K562 (cell line): ENCODE data around the gene LRRC9. TPM values are rescaled to one million over a fixed set of nuclear protein-coding genes. Genes with fewer than 3 reads are reported as not detected.

ENCODE experiments used
- CCNT2 ChIP-seq: IDR thresholded peaks from 2 replicates; pipeline ENCODE4 v1.6.1; 2011; ENCODE audit warnings: borderline replicate concordance, low read depth, mild to moderate bottlenecking, moderate library complexity, mixed read lengths, low read length; ENCODE audit not compliant: insufficient read length; ENCODE audit errors: extremely low read depth
- EZH2 ChIP-seq: IDR thresholded peaks from 2 replicates; pipeline ENCODE4 v1.6.1; 2012; ENCODE audit warnings: low read depth, mild to moderate bottlenecking, inconsistent platforms, low read length, borderline replicate concordance
- FOXA1 ChIP-seq: fragments of 450-650 bp; IDR thresholded peaks from 2 replicates; pipeline ENCODE4 v1.6.1; 2016; ENCODE audit warnings: mild to moderate bottlenecking, borderline replicate concordance
- HDAC1 ChIP-seq, 2 experiments: fragments of 450-650 bp; IDR thresholded peaks; 2 replicates each; pipeline ENCODE4 v1.6.1; 2016 to 2017; ENCODE audit warnings: inconsistent platforms in 1 of 2, mild to moderate bottlenecking in 1 of 2, moderate library complexity in 1 of 2
- JUN ChIP-seq, 2 experiments: sonication (generic) in 1 of 2; formaldehyde crosslinking in 1 of 2; IDR thresholded peaks; 2 replicates each; pipeline versions ENCODE4 v1.6.1 to v1.8.0; 2012 to 2022; ENCODE audit warnings: borderline replicate concordance in 2 of 2, mild to moderate bottlenecking in 2 of 2, improper control_type of control experiment in 1 of 2, low read depth in 1 of 2, low read length in 1 of 2, missing genetic modification reagents in 1 of 2
- MIER1 ChIP-seq: fragments of 450-650 bp; IDR thresholded peaks from 2 replicates; pipeline ENCODE4 v1.6.1; 2016; ENCODE audit warnings: antibody characterized with exemption, mild to moderate bottlenecking, low read depth
- NUFIP1 ChIP-seq: fragments of 450-650 bp; IDR thresholded peaks from 2 replicates; pipeline ENCODE4 v1.6.1; 2018; ENCODE audit not compliant: partially characterized antibody
- PTTG1 ChIP-seq: fragments of 450-650 bp; IDR thresholded peaks from 2 replicates; pipeline ENCODE4 v1.6.1; 2016; ENCODE audit warnings: low read depth, mild to moderate bottlenecking, missing genetic modification characterization, missing compliant biosample characterization
- SIX5 ChIP-seq, 2 experiments: IDR thresholded peaks; 2 replicates each; pipeline ENCODE4 v1.6.1; 2011; ENCODE audit warnings: low read length in 2 of 2, borderline replicate concordance in 1 of 2, low read depth in 1 of 2, mild to moderate bottlenecking in 1 of 2, moderate library complexity in 1 of 2; ENCODE audit not compliant: insufficient read depth in 1 of 2
- SMAD4 ChIP-seq: fragments of 250-450 bp; sonication (Bioruptor Pico); conservative IDR thresholded peaks from 2 replicates; pipeline ENCODE4 v1.8.0; 2021; ENCODE audit warnings: inconsistent platforms, mild to moderate bottlenecking, moderate library complexity
- SMARCE1 ChIP-seq: fragments of 450-650 bp; IDR thresholded peaks from 2 replicates; pipeline ENCODE4 v1.7.1; 2016; ENCODE audit warnings: mild to moderate bottlenecking
- ZBTB8A ChIP-seq: fragments of 450-650 bp; IDR thresholded peaks from 2 replicates; pipeline ENCODE4 v1.6.1; 2018; ENCODE audit warnings: mild to moderate bottlenecking, moderate library complexity; ENCODE audit not compliant: partially characterized antibody
- polyA plus RNA-seq, 8 experiments: library from polyadenylated mRNA; depleted of rRNA in 4 of 8; stranded (reverse) in 5 of 8; unstranded in 3 of 8; fragments of >200 nt; fragmentation: Nextera tagmentation in 2 of 8; fragmentation: Illumina TruSeq in 1 of 8; extraction: Ambion mirVana in 2 of 8; extraction: Trizol in 1 of 8; gene quantifications; 2 replicates each; pipeline versions ENCODE4 v1.2.1 to v1.2.3, GENCODE V29; 2011 to 2014; ENCODE audit warnings: inconsistent platforms in 1 of 8, missing spikeins in 1 of 8
- total RNA-seq, 7 experiments: library from RNA; depleted of rRNA in 6 of 7; stranded (reverse); fragments of >200 nt in 6 of 7; fragmentation: Illumina TruSeq in 2 of 7; extraction: Trizol in 2 of 7; gene quantifications; 2 replicates each; pipeline versions ENCODE4 v1.2.1 to v1.2.3, GENCODE V29; 2011 to 2021; ENCODE audit warnings: low replicate concordance in 1 of 7
- TF ChIP-seq, protein P1 (sequence below): fragments of 250-450 bp; sonication (Bioruptor Pico); IDR thresholded peaks from 2 replicates; pipeline ENCODE4 v1.8.0; 2021; ENCODE audit warnings: mild to moderate bottlenecking, moderate library complexity
- TF ChIP-seq, protein P2 (sequence below): fragments of 250-450 bp; sonication (Bioruptor Pico); IDR thresholded peaks from 2 replicates; pipeline ENCODE4 v1.5.0; 2021; ENCODE audit warnings: mild to moderate bottlenecking, moderate library complexity
- TF ChIP-seq, protein P3 (sequence below): fragments of 250-450 bp; sonication (Bioruptor Pico); IDR thresholded peaks from 2 replicates; pipeline ENCODE4 v1.5.1; 2021; ENCODE audit warnings: mild to moderate bottlenecking
- TF ChIP-seq, protein P4 (sequence below): fragments of 450-650 bp; formaldehyde crosslinking; IDR thresholded peaks from 2 replicates; pipeline ENCODE4 v1.4.0; 2020; ENCODE audit warnings: mild to moderate bottlenecking

Gene LRRC9
- total and polyA plus RNA-seq, 9 of the 15 experiments (the other 6 are each of a cell fraction or from before 2014, with no cell fraction given): not detected

DNA sequence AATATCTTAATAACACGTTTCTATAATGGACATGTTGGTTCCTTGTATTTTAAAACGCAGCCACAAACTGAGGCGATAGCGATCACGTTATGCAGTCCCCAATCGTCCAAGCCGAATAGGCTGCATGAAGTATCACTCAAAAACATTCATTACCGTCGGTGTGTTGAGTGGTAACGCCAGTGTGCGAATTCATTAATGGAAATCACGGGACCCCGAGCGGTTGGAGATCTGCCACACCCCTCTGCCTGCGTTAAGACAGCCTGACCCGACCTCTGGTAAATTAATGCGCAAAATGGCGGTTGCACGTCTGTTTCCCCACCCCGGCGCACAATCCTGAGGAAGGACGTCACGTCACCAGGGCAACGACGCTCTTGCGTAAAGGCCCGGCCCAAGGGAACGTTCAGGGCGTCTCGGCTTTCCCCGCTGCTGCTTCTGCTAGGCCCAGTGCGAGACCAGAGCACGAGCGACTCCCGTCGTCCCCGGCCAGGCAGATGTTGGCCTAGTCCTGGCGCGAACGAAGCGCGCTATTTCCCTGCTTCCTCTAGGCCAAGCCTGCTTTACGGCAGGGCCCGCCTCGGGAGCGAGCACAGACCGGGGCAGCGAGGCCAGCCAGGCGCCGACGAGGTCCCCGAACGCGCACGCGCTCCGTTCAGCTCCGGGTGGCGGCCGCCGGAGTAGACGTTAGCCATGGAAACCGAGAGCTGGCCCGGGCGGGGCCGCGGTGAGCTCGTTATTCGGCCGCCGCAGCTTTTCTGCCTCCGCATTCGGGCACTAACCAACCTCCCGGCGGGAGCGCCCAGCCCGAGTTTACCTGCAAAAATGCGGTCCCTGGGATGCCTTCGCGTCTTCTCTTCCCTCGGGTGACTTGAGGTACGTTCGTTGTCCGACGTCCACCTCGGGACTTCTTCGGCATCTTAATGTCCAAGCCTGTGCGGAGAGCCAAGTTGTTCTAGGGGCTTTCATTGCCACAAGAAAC is 171.9 kb downstream of the LRRC9 start, which contains the start of gene PCNX4 (continued):
- TF ChIP-seq JUN (IDR thresholded peaks at IDR 0.05; ENCODE audit: borderline replicate concordance, low read depth, low read length) (peak; percentile 16; the same call in 1 of the 2 replicates), JUN (CRISPR knock-in tag; IDR thresholded peaks at IDR 0.05; ENCODE audit: borderline replicate concordance) (no peak), SMARCE1 (no peak), ZBTB8A (no peak), NUFIP1 (no peak), SIX5 (IDR thresholded peaks at IDR 0.05; ENCODE audit: borderline replicate concordance in 1 of 2, insufficient read depth in 1 of 2, low read depth in 1 of 2, low read length in 2 of 2) (no peak), FOXA1 (no peak), HDAC1 (IDR thresholded peaks at IDR 0.05) (no peak), SMAD4 (CRISPR knock-in tag) (no peak), CCNT2 (peak; percentile 39), EZH2 (no peak), PTTG1 (no peak), MIER1 (no peak)
- TF ChIP-seq, protein P1, sequence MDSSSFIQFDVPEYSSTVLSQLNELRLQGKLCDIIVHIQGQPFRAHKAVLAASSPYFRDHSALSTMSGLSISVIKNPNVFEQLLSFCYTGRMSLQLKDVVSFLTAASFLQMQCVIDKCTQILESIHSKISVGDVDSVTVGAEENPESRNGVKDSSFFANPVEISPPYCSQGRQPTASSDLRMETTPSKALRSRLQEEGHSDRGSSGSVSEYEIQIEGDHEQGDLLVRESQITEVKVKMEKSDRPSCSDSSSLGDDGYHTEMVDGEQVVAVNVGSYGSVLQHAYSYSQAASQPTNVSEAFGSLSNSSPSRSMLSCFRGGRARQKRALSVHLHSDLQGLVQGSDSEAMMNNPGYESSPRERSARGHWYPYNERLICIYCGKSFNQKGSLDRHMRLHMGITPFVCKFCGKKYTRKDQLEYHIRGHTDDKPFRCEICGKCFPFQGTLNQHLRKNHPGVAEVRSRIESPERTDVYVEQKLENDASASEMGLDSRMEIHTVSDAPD (CRISPR knock-in tag): no peak
- TF ChIP-seq, protein P2, sequence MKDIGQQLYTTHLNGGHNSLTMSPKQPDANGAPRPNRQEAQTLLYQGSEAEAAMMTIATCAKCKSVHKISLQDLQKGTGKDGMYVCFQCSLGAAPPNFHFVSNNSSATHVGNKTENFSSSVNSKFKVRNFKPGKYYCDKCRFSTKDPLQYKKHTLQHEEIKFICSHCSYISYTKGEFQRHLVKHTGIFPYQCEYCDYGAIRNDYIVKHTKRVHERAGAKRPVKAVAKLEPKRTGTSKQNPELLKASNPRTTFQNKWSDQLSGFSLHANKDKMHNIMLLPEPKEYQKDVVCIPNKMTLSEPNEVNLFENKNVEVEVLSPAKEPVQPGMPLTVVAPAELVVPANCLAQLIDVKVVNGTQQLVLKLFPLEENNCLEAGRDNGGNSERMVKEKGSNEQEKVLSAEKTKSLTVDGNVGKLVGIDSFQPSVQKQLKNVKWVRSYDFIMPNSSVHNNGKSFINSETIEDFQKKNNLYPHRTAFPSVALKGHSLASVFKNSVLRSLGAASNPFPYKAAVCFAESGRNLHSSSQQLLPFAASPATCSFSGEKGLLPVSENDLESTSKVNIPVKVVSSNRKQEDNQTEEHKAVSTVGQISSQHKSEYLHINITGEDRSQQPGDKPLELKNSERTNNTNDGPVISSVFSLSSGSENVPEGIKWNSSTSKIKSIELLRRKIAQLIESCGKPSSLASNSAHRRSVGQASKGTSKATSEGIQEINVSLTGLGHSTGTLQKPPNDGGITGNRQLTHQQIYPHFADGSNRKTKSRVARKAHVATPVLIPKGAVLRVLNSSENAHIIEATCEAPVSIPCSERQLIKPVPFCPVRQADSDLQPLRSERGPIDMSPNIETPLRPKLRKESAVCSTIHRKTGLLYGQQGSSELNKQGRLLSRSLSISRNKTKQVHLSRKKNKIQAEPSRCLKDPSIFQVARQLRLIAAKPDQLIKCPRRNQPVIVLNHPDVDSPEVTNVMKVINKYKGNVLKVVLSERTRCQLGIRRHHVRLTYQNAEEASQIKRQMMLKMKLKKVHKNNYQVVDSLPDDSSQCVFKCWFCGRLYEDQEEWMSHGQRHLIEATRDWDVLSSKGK: no peak
- TF ChIP-seq, protein P3, sequence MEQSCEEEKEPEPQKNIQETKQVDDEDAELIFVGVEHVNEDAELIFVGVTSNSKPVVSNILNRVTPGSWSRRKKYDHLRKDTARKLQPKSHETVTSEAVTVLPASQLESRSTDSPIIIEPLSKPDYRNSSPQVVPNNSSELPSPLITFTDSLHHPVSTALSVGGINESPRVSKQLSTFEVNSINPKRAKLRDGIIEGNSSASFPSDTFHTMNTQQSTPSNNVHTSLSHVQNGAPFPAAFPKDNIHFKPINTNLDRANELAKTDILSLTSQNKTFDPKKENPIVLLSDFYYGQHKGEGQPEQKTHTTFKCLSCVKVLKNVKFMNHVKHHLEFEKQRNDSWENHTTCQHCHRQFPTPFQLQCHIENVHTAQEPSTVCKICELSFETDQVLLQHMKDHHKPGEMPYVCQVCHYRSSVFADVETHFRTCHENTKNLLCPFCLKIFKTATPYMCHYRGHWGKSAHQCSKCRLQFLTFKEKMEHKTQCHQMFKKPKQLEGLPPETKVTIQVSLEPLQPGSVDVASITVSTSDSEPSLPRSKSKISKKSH (CRISPR knock-in tag): no peak
- TF ChIP-seq, protein P4, sequence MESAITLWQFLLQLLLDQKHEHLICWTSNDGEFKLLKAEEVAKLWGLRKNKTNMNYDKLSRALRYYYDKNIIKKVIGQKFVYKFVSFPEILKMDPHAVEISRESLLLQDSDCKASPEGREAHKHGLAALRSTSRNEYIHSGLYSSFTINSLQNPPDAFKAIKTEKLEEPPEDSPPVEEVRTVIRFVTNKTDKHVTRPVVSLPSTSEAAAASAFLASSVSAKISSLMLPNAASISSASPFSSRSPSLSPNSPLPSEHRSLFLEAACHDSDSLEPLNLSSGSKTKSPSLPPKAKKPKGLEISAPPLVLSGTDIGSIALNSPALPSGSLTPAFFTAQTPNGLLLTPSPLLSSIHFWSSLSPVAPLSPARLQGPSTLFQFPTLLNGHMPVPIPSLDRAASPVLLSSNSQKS (CRISPR knock-in tag): no peak
